K562 (cell line): ENCODE results near the gene ABHD16A. TPM values are rescaled to one million over a fixed set of nuclear protein-coding genes. Genes with fewer than 3 reads are reported as not detected.
A peak's percentile ranks its signal among the peaks of the same experiment; 100 is the strongest.

Source experiments
- CHD7 ChIP-seq: fragments of 200-600 bp; sonication (generic); IDR thresholded peaks from one replicate; pipeline ENCODE4 v1.6.1; 2012; ENCODE audit warnings: mild to moderate bottlenecking, low read depth, low read length, inconsistent platforms
- ERF ChIP-seq: fragments of 450-650 bp; formaldehyde crosslinking; IDR thresholded peaks from 2 replicates; pipeline ENCODE4 v1.4.0; 2020; ENCODE audit warnings: mild to moderate bottlenecking, mixed read lengths
- FOXA3 ChIP-seq, 2 experiments: fragments of 450-650 bp in 1 of 2; sonication (generic) in 1 of 2; formaldehyde crosslinking; IDR thresholded peaks in 1 of 2; conservative IDR thresholded peaks in 1 of 2; 2 replicates each; pipeline versions ENCODE4 v1.4.0 to v1.8.0; 2020 to 2022; ENCODE audit warnings: mild to moderate bottlenecking in 2 of 2, missing genetic modification reagents in 1 of 2
- GTF2F1 ChIP-seq: IDR thresholded peaks from 2 replicates; pipeline ENCODE4 v1.6.1; 2011; ENCODE audit warnings: low read depth, low read length, improper control_type of control experiment
- HDAC8 ChIP-seq: fragments of 450-650 bp; IDR thresholded peaks from 2 replicates; pipeline ENCODE4 v1.6.1; 2016; ENCODE audit warnings: mild to moderate bottlenecking, missing genetic modification characterization, moderate library complexity, missing compliant biosample characterization
- PTBP1 ChIP-seq: fragments of 200-400 bp; formaldehyde crosslinking; IDR thresholded peaks from 2 replicates; pipeline ENCODE4 v1.6.1; 2017; ENCODE audit warnings: low read depth, low read length
- PTRF ChIP-seq: fragments of 450-650 bp; IDR thresholded peaks from 2 replicates; pipeline ENCODE4 v1.6.1; 2016; ENCODE audit warnings: mild to moderate bottlenecking, missing genetic modification characterization, missing compliant biosample characterization
- RAD21 ChIP-seq, 2 experiments: fragments of 250-450 bp in 1 of 2; fragments of 450-650 bp in 1 of 2; sonication (Bioruptor Pico) in 1 of 2; formaldehyde crosslinking in 1 of 2; IDR thresholded peaks in 1 of 2; conservative IDR thresholded peaks in 1 of 2; 2 replicates each; pipeline versions ENCODE4 v1.4.0 to v1.8.0; 2020 to 2022; ENCODE audit warnings: mild to moderate bottlenecking in 2 of 2, moderate library complexity in 1 of 2
- ZBTB1 ChIP-seq: sonication (generic); formaldehyde crosslinking; IDR thresholded peaks from 2 replicates; pipeline ENCODE4 v1.8.1; 2023; ENCODE audit warnings: missing genetic modification reagents, low read depth, mild to moderate bottlenecking, borderline replicate concordance
- ZBTB2 ChIP-seq: fragments of 450-650 bp; IDR thresholded peaks from 2 replicates; pipeline ENCODE4 v1.6.1; 2016; ENCODE audit warnings: antibody characterized with exemption
- polyA plus RNA-seq, 8 experiments: library from polyadenylated mRNA; depleted of rRNA in 4 of 8; stranded (reverse) in 5 of 8; unstranded in 3 of 8; fragments of >200 nt; fragmentation: Nextera tagmentation in 2 of 8; fragmentation: Illumina TruSeq in 1 of 8; extraction: Ambion mirVana in 2 of 8; extraction: Trizol in 1 of 8; gene quantifications; 2 replicates each; pipeline versions ENCODE4 v1.2.1 to v1.2.3, GENCODE V29; 2011 to 2014; ENCODE audit warnings: inconsistent platforms in 1 of 8, missing spikeins in 1 of 8
- total RNA-seq, 7 experiments: library from RNA; depleted of rRNA in 6 of 7; stranded (reverse); fragments of >200 nt in 6 of 7; fragmentation: Illumina TruSeq in 2 of 7; extraction: Trizol in 2 of 7; gene quantifications; 2 replicates each; pipeline versions ENCODE4 v1.2.1 to v1.2.3, GENCODE V29; 2011 to 2021; ENCODE audit warnings: low replicate concordance in 1 of 7

The ABHD16A gene
- total and polyA plus RNA-seq, 9 of the 15 experiments (the other 6 are each of a cell fraction or from before 2014, with no cell fraction given), result 25.8 to 120 (median 81.6) TPM

GRCh38 chr6:31737991-31738979, 35.2 kb upstream of the ABHD16A start (continued):
- no peak for TF ChIP-seq CHD7
- TF ChIP-seq PTRF, result no peak
- TF ChIP-seq HDAC8 (tag), result 0 out of 2 replicates have a peak, but pooled peaks have one; percentile 47
- 0 out of 2 replicates have a peak, but pooled peaks have one; percentile 58 for TF ChIP-seq PTBP1
- no peak for TF ChIP-seq ZBTB1 (CRISPR knock-in tag)
- TF ChIP-seq ERF (CRISPR knock-in tag), result peak; percentile 39; the same call in 1 of the 2 replicates
- TF ChIP-seq FOXA3 (CRISPR knock-in tag; conservative IDR thresholded peaks at IDR 0.05 in 1 of 2, IDR thresholded peaks at IDR 0.05 in 1 of 2), result peak; percentile 20 to 78; a peak in 1 of 4 replicates
- peak; percentile 90; the same call in 1 of the 2 replicates for TF ChIP-seq GTF2F1
- peak; percentile 29; the same call in 1 of the 2 replicates for TF ChIP-seq ZBTB2
- TF ChIP-seq RAD21 (CRISPR knock-in tag; conservative IDR thresholded peaks at IDR 0.05 in 1 of 2, IDR thresholded peaks at IDR 0.05 in 1 of 2), result peak; percentile 11 to 38; a peak in 2 of 4 replicates
